IPS-18a (cell line): ENCODE results near the gene SMURF2.

Experiments
- H3K27ac ChIP-seq: one replicate; pipeline ENCODE4 v1.5.1; 2013; ENCODE audit warnings: low read length
- H3K27me3 ChIP-seq: one replicate; pipeline ENCODE4 v1.6.1; 2013; ENCODE audit warnings: mild to moderate bottlenecking, low read length; ENCODE audit not compliant: control insufficient read depth, insufficient read depth
- H3K36me3 ChIP-seq: one replicate; pipeline ENCODE4 v1.6.1; 2013; ENCODE audit warnings: low read depth, low read length; ENCODE audit not compliant: control insufficient read depth
- H3K4me1 ChIP-seq: one replicate; pipeline ENCODE4 v1.6.1; 2013; ENCODE audit warnings: low read depth, low read length; ENCODE audit not compliant: control insufficient read depth
- H3K4me3 ChIP-seq: one replicate; pipeline ENCODE4 v1.5.1; 2013; ENCODE audit warnings: low read length
- H3K9ac ChIP-seq: one replicate; pipeline ENCODE4 v1.6.1; 2013; ENCODE audit warnings: mild to moderate bottlenecking, low read length, moderate library complexity
- H3K9me3 ChIP-seq: one replicate; pipeline ENCODE4 v1.6.1; 2013; ENCODE audit warnings: low read depth, low read length; ENCODE audit not compliant: control insufficient read depth

The SMURF2 gene

GRCh38 chr17:64504769-64505339 lies 157.3 kb downstream of the SMURF2 start:
- no peaks in the 10 kb centered on the region for H3K9me3 ChIP-seq
- H3K4me3 ChIP-seq = peak overlapping the region; percentile 92
- peak overlapping the region; percentile 54 for H3K27ac ChIP-seq
- H3K9ac ChIP-seq = peak overlapping the region; percentile 100
- H3K36me3 ChIP-seq = peaks cover 60% of the 10 kb centered on the region
- H3K4me1 ChIP-seq = no peaks in the 10 kb centered on the region
- no peaks in the 10 kb centered on the region for H3K27me3 ChIP-seq

- Histone ChIP-seq H3K36me3 (peaks cover 63% of the 10 kb centered on the region), H3K4me3 (peak overlapping the region; percentile 92), H3K9me3 (no peaks in the 10 kb centered on the region)
Observed at GRCh38 chr17:64503821-64504768, 158.0 kb downstream of the SMURF2 start.

GRCh38 chr17:64503341-64503740 lies 158.8 kb downstream of the SMURF2 start:
- Histone ChIP-seq H3K36me3 (peaks cover 68% of the 10 kb centered on the region), H3K4me1 (peaks cover 3% of the 10 kb centered on the region), H3K9ac (no peak overlapping the region), H3K27me3 (no peaks in the 10 kb centered on the region), H3K27ac (no peak overlapping the region), H3K4me3 (no peak overlapping the region), H3K9me3 (no peaks in the 10 kb centered on the region)

More at GRCh38 chr17:64503821-64504768, 158.0 kb downstream of the SMURF2 start:
- no peaks in the 10 kb centered on the region for H3K27me3 ChIP-seq
- H3K4me1 ChIP-seq = no peaks in the 10 kb centered on the region
- peak overlapping the region; percentile 100 for H3K9ac ChIP-seq
- H3K27ac ChIP-seq = no peak overlapping the region

- no peak overlapping the region for H3K4me3 ChIP-seq
- no peak overlapping the region for H3K27ac ChIP-seq
- H3K9ac ChIP-seq = no peak overlapping the region
- peaks cover 8% of the 10 kb centered on the region for H3K4me1 ChIP-seq
- H3K36me3 ChIP-seq = peaks cover 73% of the 10 kb centered on the region
- H3K9me3 ChIP-seq = no peaks in the 10 kb centered on the region
- no peaks in the 10 kb centered on the region for H3K27me3 ChIP-seq
Observed at GRCh38 chr17:64502809-64503208, 159.3 kb downstream of the SMURF2 start.

- Histone ChIP-seq H3K36me3 (peaks cover 73% of the 10 kb centered on the region), H3K9ac (no peak overlapping the region), H3K27ac (no peak overlapping the region), H3K27me3 (no peaks in the 10 kb centered on the region), H3K4me1 (peaks cover 8% of the 10 kb centered on the region), H3K4me3 (no peak overlapping the region), H3K9me3 (no peaks in the 10 kb centered on the region)
Observed at GRCh38 chr17:64502021-64502420, 160.1 kb downstream of the SMURF2 start.

- Histone ChIP-seq H3K9ac (no peak overlapping the region), H3K9me3 (no peaks in the 10 kb centered on the region), H3K36me3 (peaks cover 73% of the 10 kb centered on the region), H3K4me1 (peaks cover 8% of the 10 kb centered on the region), H3K4me3 (no peak overlapping the region), H3K27ac (no peak overlapping the region), H3K27me3 (no peaks in the 10 kb centered on the region)
Observed at GRCh38 chr17:64500862-64501765, 161.0 kb downstream of the SMURF2 start.

GRCh38 chr17:64500487-64500859 lies 161.6 kb downstream of the SMURF2 start:
- no peak overlapping the region for H3K27ac ChIP-seq
- peaks cover 8% of the 10 kb centered on the region for H3K4me1 ChIP-seq
- H3K27me3 ChIP-seq = no peaks in the 10 kb centered on the region
- H3K9me3 ChIP-seq = no peaks in the 10 kb centered on the region
- no peak overlapping the region for H3K4me3 ChIP-seq
- H3K9ac ChIP-seq = no peak overlapping the region
- H3K36me3 ChIP-seq = peaks cover 73% of the 10 kb centered on the region

GRCh38 chr17:64499805-64500486 lies 162.2 kb downstream of the SMURF2 start:
- Histone ChIP-seq H3K9me3 (no peaks in the 10 kb centered on the region), H3K4me1 (peaks cover 8% of the 10 kb centered on the region), H3K27ac (no peak overlapping the region), H3K27me3 (no peaks in the 10 kb centered on the region), H3K36me3 (peaks cover 72% of the 10 kb centered on the region), H3K9ac (no peak overlapping the region), H3K4me3 (no peak overlapping the region)

- Histone ChIP-seq H3K36me3 (peaks cover 58% of the 10 kb centered on the region), H3K4me3 (peak overlapping the region; percentile 83), H3K4me1 (peaks cover 8% of the 10 kb centered on the region), H3K9me3 (no peaks in the 10 kb centered on the region), H3K9ac (peak overlapping the region; percentile 63), H3K27me3 (no peaks in the 10 kb centered on the region), H3K27ac (no peak overlapping the region)
Observed at GRCh38 chr17:64498308-64499203, 163.6 kb downstream of the SMURF2 start.

GRCh38 chr17:64497565-64498035 lies 164.5 kb downstream of the SMURF2 start:
- Histone ChIP-seq H3K4me1 (peaks cover 8% of the 10 kb centered on the region), H3K4me3 (peak overlapping the region; percentile 83), H3K27ac (no peak overlapping the region), H3K36me3 (peaks cover 54% of the 10 kb centered on the region), H3K9ac (peak overlapping the region; percentile 63), H3K27me3 (no peaks in the 10 kb centered on the region), H3K9me3 (no peaks in the 10 kb centered on the region)
